Transverse colon (tissue), 4 donors: ENCODE measurements around the gene CCNG2. TPM values are rescaled to one million over a fixed set of nuclear protein-coding genes. Genes with fewer than 3 reads are reported as not detected.

ENCODE experiments used
- DNase-seq: peaks from one replicate; pipeline ENCODE4 v3.0.0-alpha.2; 2019
- H3K27ac ChIP-seq, 4 donors: fragments of 200-600 bp; sonication (generic); 2 replicates each; pipeline ENCODE4 v1.5.1; 2016 to 2018; ENCODE audit warnings: inconsistent platforms in 4 of 4
- H3K27me3 ChIP-seq: fragments of 200-600 bp; sonication (generic); 2 replicates; pipeline ENCODE4 v1.5.1; 2017; ENCODE audit warnings: inconsistent platforms
- H3K36me3 ChIP-seq, 4 donors: fragments of 200-600 bp; sonication (generic); 2 replicates each; pipeline ENCODE4 v1.5.1; 2017 to 2019; ENCODE audit warnings: inconsistent platforms in 4 of 4
- H3K4me1 ChIP-seq, 4 donors: fragments of 200-600 bp; sonication (generic); 2 replicates each; pipeline ENCODE4 v1.5.1; 2017 to 2020; ENCODE audit warnings: inconsistent platforms in 4 of 4
- H3K4me3 ChIP-seq, 4 donors: fragments of 200-600 bp; sonication (generic); 1 replicate in 1 of 4; 2 replicates in 3 of 4; pipeline versions ENCODE4 v1.5.1 to v1.6.1; 2017 to 2019; ENCODE audit warnings: inconsistent platforms in 4 of 4
- H3K9me3 ChIP-seq, 2 donors: fragments of 200-600 bp; sonication (generic); 2 replicates each; pipeline ENCODE4 v1.5.1; 2017 to 2019; ENCODE audit warnings: inconsistent platforms in 2 of 2
- CTCF ChIP-seq, 5 experiments: fragments of 200-600 bp in 3 of 5; fragments of 450-650 bp in 2 of 5; sonication (generic) in 3 of 5; IDR thresholded peaks; 1 replicate in 2 of 5; 2 replicates in 3 of 5; pipeline ENCODE4 v1.5.1; 2016 to 2017; ENCODE audit warnings: antibody characterized with exemption in 5 of 5, inconsistent platforms in 3 of 5, mild to moderate bottlenecking in 2 of 5, moderate library complexity in 1 of 5
- EP300 ChIP-seq: sonication (generic); formaldehyde crosslinking; IDR thresholded peaks from one replicate; pipeline ENCODE4 v1.6.1; 2017; ENCODE audit warnings: antibody characterized with exemption, low read depth
- POLR2A ChIP-seq: fragments of 450-650 bp; IDR thresholded peaks from one replicate; pipeline ENCODE4 v1.6.1; 2016; ENCODE audit warnings: antibody characterized with exemption, mild to moderate bottlenecking, moderate library complexity
- POLR2AphosphoS5 ChIP-seq, 3 donors: sonication (generic); formaldehyde crosslinking; IDR thresholded peaks; one replicate each; pipeline ENCODE4 v1.6.1; 2016; ENCODE audit warnings: antibody characterized with exemption in 3 of 3
- WGBS, 2 donors: methylation state at CpG; one replicate each; pipeline ENCODE4 v1.1.5; 2018; ENCODE audit warnings: low coverage in 1 of 2; 5-methylcytosine and 5-hydroxymethylcytosine counted together
- in situ Hi-C, 4 donors: fragments of 200-750 bp; cut with MboI; loops; one replicate each; pipeline versions ENCODE4 v1.15.0 to v1.15.1; 2017; ENCODE audit warnings: low sequenced_read_pairs in 3 of 4, low pct_ligation_motif_present in 1 of 4, low pct_unique_long_range_greater_than_20kb in 1 of 4
- intact Hi-C: fragments of 100-400 bp; cut with DNase I; formaldehyde crosslinking; loops from one replicate; pipeline ENCODE4 v1.15.1; 2023; ENCODE audit warnings: low total_unique reads
- total RNA-seq, 4 donors: library from RNA; depleted of rRNA; stranded (reverse); fragments of >200 nt; gene quantifications; one replicate each; pipeline ENCODE4 v1.1.0, GENCODE V29; 2016

CCNG2 gene
- total RNA-seq, 4 donors from 2014 or later, result 55.4 to 114 (median 79.4) TPM

GRCh38 chr4:77181720-77182119, 24.7 kb downstream of the CCNG2 start:
- no peaks in the 10 kb centered on the region for H3K9me3 ChIP-seq
- H3K36me3 ChIP-seq, result no peaks in the 10 kb centered on the region
- H3K27me3 ChIP-seq, result no peaks in the 10 kb centered on the region
- no peak for DNase-seq
- no peak for TF ChIP-seq CTCF (IDR thresholded peaks at IDR 0.05)
- TF ChIP-seq POLR2AphosphoS5 (IDR thresholded peaks at IDR 0.05), result no peak
- no peak for TF ChIP-seq EP300
- no peak for TF ChIP-seq POLR2A
- H3K4me3 ChIP-seq, result no peak overlapping the region
- H3K27ac ChIP-seq, result no peak overlapping the region
- intact Hi-C loops (no loop called here), in situ Hi-C loops (no loop called here)
- peaks cover 0 to 3% (median 0%) of the 10 kb centered on the region in 4 donors for H3K4me1 ChIP-seq
- WGBS, 2 donors, result 88% methylated on average over 4 of the region's 4 CpGs; no CpG with 5 or more reads in 1 of the 2 donors

- H3K36me3 ChIP-seq, result no peaks in the 10 kb centered on the region
- no peaks in the 10 kb centered on the region for H3K27me3 ChIP-seq
- no peak for DNase-seq
- no peaks in the 10 kb centered on the region for H3K9me3 ChIP-seq
- intact Hi-C loops, result no loop called here
- TF ChIP-seq EP300 (no peak), CTCF (IDR thresholded peaks at IDR 0.05) (no peak), POLR2A (no peak), POLR2AphosphoS5 (IDR thresholded peaks at IDR 0.05) (no peak)
- peaks cover 0 to 3% (median 0%) of the 10 kb centered on the region in 4 donors for H3K4me1 ChIP-seq
- H3K4me3 ChIP-seq, result no peak overlapping the region
- no peak overlapping the region for H3K27ac ChIP-seq
- 83 to 100% methylated on average over 2 to 6 of the region's 6 CpGs for WGBS, 2 donors
- in situ Hi-C loops, result no loop called here
These were observed 26.9 kb downstream of the CCNG2 start for GRCh38 chr4:77183777-77184420.

- intact Hi-C loops, result loop anchor here (5.0 kb wide), 1 partner anchor 807 kb away; no protein-coding TSS in a partner anchor
- TF ChIP-seq EP300 (no peak), POLR2A (no peak), POLR2AphosphoS5 (IDR thresholded peaks at IDR 0.05) (no peak), CTCF (IDR thresholded peaks at IDR 0.05) (no peak)
- Histone ChIP-seq H3K4me3 (no peak overlapping the region), H3K36me3 (no peaks in the 10 kb centered on the region), H3K27me3 (no peaks in the 10 kb centered on the region), H3K4me1 (peaks cover 0 to 3% (median 0%) of the 10 kb centered on the region in 4 donors), H3K27ac (no peak overlapping the region), H3K9me3 (no peaks in the 10 kb centered on the region)
- no peak for DNase-seq
- in situ Hi-C loops, result no loop called here
These were observed 28.0 kb downstream of the CCNG2 start for GRCh38 chr4:77184974-77185373.

- H3K27ac ChIP-seq, result no peak overlapping the region
- no peaks in the 10 kb centered on the region for H3K27me3 ChIP-seq
- in situ Hi-C loops (no loop called here), intact Hi-C loops (loop anchor here (5.0 kb wide), 1 partner anchor 807 kb away; no protein-coding TSS in a partner anchor)
- H3K9me3 ChIP-seq, result no peaks in the 10 kb centered on the region
- H3K4me3 ChIP-seq, result no peak overlapping the region
- TF ChIP-seq POLR2A (no peak), CTCF (IDR thresholded peaks at IDR 0.05) (no peak), EP300 (no peak), POLR2AphosphoS5 (IDR thresholded peaks at IDR 0.05) (no peak)
- H3K4me1 ChIP-seq, result peaks cover 0 to 3% (median 0%) of the 10 kb centered on the region in 4 donors
- no peaks in the 10 kb centered on the region for H3K36me3 ChIP-seq
- no peak for DNase-seq
These were observed 28.7 kb downstream of the CCNG2 start for GRCh38 chr4:77185686-77186085.
